HepG2 (cell line): Measurements from ENCODE around the gene ABHD18. TPM values are rescaled to one million over a fixed set of nuclear protein-coding genes. Genes with fewer than 3 reads are reported as not detected.

Experiments used
- ATF1 ChIP-seq: IDR thresholded peaks from 2 replicates; pipeline ENCODE4 v1.6.1; 2016; ENCODE audit warnings: mild to moderate bottlenecking, control low read depth
- BCLAF1 ChIP-seq: fragments of 450-650 bp; IDR thresholded peaks from 2 replicates; pipeline ENCODE4 v1.6.1; 2017; ENCODE audit warnings: mild to moderate bottlenecking
- MAFK ChIP-seq, 2 experiments: IDR thresholded peaks in 1 of 2; conservative IDR thresholded peaks in 1 of 2; 2 replicates each; pipeline ENCODE4 v1.6.1; 2011; ENCODE audit warnings: improper control_type of control experiment in 2 of 2, low read length in 2 of 2
- MAZ ChIP-seq, 2 experiments: sonication (generic) in 1 of 2; formaldehyde crosslinking in 1 of 2; IDR thresholded peaks; 2 replicates each; pipeline versions ENCODE4 v1.5.0 to v1.6.1; 2012 to 2020; ENCODE audit warnings: low read depth in 2 of 2, mild to moderate bottlenecking in 2 of 2, borderline replicate concordance in 1 of 2, improper control_type of control experiment in 1 of 2, low read length in 1 of 2, missing genetic modification reagents in 1 of 2, moderate library complexity in 1 of 2
- NCOA1 ChIP-seq: sonication (generic); formaldehyde crosslinking; IDR thresholded peaks from 2 replicates; pipeline ENCODE4 v1.9.0; 2021; ENCODE audit warnings: missing genetic modification reagents
- PRMT3 ChIP-seq: sonication (generic); formaldehyde crosslinking; IDR thresholded peaks from 2 replicates; pipeline ENCODE4 v1.8.1; 2022; ENCODE audit warnings: low read depth, mild to moderate bottlenecking, moderate library complexity, missing genetic modification reagents, borderline replicate concordance
- RARA ChIP-seq: IDR thresholded peaks from 2 replicates; pipeline ENCODE4 v1.6.1; 2016; ENCODE audit warnings: missing genetic modification reagents, missing compliant biosample characterization
- SP4 ChIP-seq: sonication (generic); formaldehyde crosslinking; IDR thresholded peaks from 2 replicates; pipeline ENCODE4 v1.8.1; 2023; ENCODE audit warnings: mild to moderate bottlenecking, missing genetic modification reagents
- TIGD3 ChIP-seq: sonication (generic); formaldehyde crosslinking; IDR thresholded peaks from 2 replicates; pipeline ENCODE4 v1.5.1; 2020; ENCODE audit warnings: mild to moderate bottlenecking, missing genetic modification reagents, borderline replicate concordance
- ZNF44 ChIP-seq: sonication (generic); formaldehyde crosslinking; IDR thresholded peaks from 2 replicates; pipeline ENCODE4 v1.5.1; 2020; ENCODE audit warnings: mild to moderate bottlenecking, missing genetic modification reagents
- ZNF512 ChIP-seq: sonication (generic); formaldehyde crosslinking; IDR thresholded peaks from 2 replicates; pipeline ENCODE4 v1.4.0; 2020; ENCODE audit warnings: mild to moderate bottlenecking, missing genetic modification reagents
- ZNF878 ChIP-seq: sonication (generic); formaldehyde crosslinking; IDR thresholded peaks from 2 replicates; pipeline ENCODE4 v1.8.1; 2023; ENCODE audit warnings: mild to moderate bottlenecking, missing genetic modification reagents, moderate library complexity
- polyA plus RNA-seq, 8 experiments: library from polyadenylated mRNA; depleted of rRNA in 3 of 8; stranded (reverse) in 7 of 8; unstranded in 1 of 8; fragments of >200 nt; fragmentation: Illumina TruSeq in 4 of 8; extraction: Trizol in 4 of 8; gene quantifications; 2 replicates each; pipeline versions ENCODE4 v1.2.1 to v1.2.3, GENCODE V29; 2011 to 2016; ENCODE audit warnings: low read depth in 4 of 8, missing spikeins in 1 of 8, mixed read lengths in 1 of 8; ENCODE audit not compliant: insufficient read depth in 1 of 8
- total RNA-seq, 5 experiments: library from RNA; depleted of rRNA; stranded (reverse); fragments of >200 nt; fragmentation: Illumina TruSeq; extraction: Trizol; gene quantifications; 2 replicates each; pipeline ENCODE4 v1.2.3, GENCODE V29; 2016; ENCODE audit warnings: low read depth in 1 of 5
- TF ChIP-seq, protein P1 (sequence below): sonication (generic); formaldehyde crosslinking; IDR thresholded peaks from 2 replicates; pipeline ENCODE4 v1.5.1; 2020; ENCODE audit warnings: mild to moderate bottlenecking, missing genetic modification reagents, borderline replicate concordance
- TF ChIP-seq, protein P2 (sequence below): sonication (generic); formaldehyde crosslinking; IDR thresholded peaks from 2 replicates; pipeline ENCODE4 v1.5.0; 2020; ENCODE audit warnings: missing genetic modification reagents

Gene ABHD18
- total and polyA plus RNA-seq, 2 of the 13 experiments (the other 11 are each of a cell fraction or from before 2014, with no cell fraction given) = 5.5 to 16.3 TPM

DNA sequence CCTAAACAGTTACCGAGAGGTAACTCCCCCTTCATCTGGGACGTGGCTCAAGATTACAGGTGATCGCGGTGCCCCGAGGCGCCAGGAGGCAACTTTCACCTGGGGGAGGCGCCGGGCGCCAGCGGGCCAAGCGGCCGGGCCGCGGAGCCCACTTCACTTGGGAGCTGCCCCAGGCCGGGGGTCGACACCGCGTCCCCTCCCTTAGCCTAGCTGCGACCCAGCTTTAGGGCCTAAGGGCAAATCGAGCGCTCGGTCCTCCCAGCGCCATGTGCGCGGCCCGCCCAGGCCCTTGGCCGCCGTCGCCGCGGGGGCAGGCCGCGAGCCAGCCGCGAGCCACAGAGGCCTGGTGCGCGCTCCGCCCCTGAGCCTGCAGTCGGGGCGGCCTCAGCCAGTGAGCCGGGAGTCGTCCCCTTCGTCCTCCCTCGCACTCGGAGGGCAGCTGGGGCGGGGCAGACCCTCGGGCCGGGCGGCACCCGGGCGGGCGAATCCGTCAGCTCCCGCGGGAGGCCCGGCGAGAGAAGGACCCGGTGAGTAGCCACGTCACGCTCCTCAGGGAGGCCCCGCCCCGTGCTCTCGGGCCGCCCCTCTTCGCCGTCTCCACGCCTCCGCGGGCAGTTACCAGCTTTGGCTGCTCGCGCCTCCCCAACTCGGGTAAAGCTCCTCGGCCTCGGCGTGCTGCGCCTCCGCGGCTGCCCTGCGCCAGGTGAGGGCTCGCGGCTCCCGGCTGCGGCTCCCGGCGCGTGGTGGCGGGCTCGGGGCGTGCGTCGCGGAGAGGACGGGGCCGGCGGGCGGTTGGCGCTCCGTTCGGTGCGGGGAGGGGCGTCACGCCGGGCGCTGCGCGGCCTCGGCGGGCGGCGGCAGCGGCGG, 95.7 kb downstream of the ABHD18 start, which contains the start of gene LARP1B (continued):
- TF ChIP-seq MAZ (IDR thresholded peaks at IDR 0.05; ENCODE audit: borderline replicate concordance, low read depth, low read length) (peak; percentile 49; the same call in 1 of the 2 replicates), MAZ (CRISPR knock-in tag; IDR thresholded peaks at IDR 0.05; ENCODE audit: low read depth) (peak; percentile 94), NCOA1 (CRISPR knock-in tag) (no peak), ZNF878 (CRISPR knock-in tag) (no peak), TIGD3 (CRISPR knock-in tag) (no peak; the same call in 1 of the 2 replicates), PRMT3 (peak; percentile 89; the same call in 1 of the 2 replicates), BCLAF1 (no peak), MAFK (conservative IDR thresholded peaks at IDR 0.05 in 1 of 2, IDR thresholded peaks at IDR 0.05 in 1 of 2; ENCODE audit: low read length in 2 of 2) (no peak), ZNF44 (CRISPR knock-in tag) (no peak), SP4 (CRISPR knock-in tag) (peak; percentile 96), ZNF512 (CRISPR knock-in tag) (no peak), ATF1 (CRISPR knock-in tag) (no peak), RARA (CRISPR knock-in tag) (peak; percentile 20; the same call in 1 of the 2 replicates)
- TF ChIP-seq, protein P1, sequence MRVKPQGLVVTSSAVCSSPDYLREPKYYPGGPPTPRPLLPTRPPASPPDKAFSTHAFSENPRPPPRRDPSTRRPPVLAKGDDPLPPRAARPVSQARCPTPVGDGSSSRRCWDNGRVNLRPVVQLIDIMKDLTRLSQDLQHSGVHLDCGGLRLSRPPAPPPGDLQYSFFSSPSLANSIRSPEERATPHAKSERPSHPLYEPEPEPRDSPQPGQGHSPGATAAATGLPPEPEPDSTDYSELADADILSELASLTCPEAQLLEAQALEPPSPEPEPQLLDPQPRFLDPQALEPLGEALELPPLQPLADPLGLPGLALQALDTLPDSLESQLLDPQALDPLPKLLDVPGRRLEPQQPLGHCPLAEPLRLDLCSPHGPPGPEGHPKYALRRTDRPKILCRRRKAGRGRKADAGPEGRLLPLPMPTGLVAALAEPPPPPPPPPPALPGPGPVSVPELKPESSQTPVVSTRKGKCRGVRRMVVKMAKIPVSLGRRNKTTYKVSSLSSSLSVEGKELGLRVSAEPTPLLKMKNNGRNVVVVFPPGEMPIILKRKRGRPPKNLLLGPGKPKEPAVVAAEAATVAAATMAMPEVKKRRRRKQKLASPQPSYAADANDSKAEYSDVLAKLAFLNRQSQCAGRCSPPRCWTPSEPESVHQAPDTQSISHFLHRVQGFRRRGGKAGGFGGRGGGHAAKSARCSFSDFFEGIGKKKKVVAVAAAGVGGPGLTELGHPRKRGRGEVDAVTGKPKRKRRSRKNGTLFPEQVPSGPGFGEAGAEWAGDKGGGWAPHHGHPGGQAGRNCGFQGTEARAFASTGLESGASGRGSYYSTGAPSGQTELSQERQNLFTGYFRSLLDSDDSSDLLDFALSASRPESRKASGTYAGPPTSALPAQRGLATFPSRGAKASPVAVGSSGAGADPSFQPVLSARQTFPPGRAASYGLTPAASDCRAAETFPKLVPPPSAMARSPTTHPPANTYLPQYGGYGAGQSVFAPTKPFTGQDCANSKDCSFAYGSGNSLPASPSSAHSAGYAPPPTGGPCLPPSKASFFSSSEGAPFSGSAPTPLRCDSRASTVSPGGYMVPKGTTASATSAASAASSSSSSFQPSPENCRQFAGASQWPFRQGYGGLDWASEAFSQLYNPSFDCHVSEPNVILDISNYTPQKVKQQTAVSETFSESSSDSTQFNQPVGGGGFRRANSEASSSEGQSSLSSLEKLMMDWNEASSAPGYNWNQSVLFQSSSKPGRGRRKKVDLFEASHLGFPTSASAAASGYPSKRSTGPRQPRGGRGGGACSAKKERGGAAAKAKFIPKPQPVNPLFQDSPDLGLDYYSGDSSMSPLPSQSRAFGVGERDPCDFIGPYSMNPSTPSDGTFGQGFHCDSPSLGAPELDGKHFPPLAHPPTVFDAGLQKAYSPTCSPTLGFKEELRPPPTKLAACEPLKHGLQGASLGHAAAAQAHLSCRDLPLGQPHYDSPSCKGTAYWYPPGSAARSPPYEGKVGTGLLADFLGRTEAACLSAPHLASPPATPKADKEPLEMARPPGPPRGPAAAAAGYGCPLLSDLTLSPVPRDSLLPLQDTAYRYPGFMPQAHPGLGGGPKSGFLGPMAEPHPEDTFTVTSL (CRISPR knock-in tag) = peak; percentile 40; the same call in 1 of the 2 replicates
- TF ChIP-seq, protein P2, sequence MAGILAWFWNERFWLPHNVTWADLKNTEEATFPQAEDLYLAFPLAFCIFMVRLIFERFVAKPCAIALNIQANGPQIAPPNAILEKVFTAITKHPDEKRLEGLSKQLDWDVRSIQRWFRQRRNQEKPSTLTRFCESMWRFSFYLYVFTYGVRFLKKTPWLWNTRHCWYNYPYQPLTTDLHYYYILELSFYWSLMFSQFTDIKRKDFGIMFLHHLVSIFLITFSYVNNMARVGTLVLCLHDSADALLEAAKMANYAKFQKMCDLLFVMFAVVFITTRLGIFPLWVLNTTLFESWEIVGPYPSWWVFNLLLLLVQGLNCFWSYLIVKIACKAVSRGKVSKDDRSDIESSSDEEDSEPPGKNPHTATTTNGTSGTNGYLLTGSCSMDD (CRISPR knock-in tag) = no peak
